CD4-positive, alpha-beta memory T cell (primary cell): ENCODE measurements around the gene PRKCSH. TPM values are rescaled to one million over a fixed set of nuclear protein-coding genes. Genes with fewer than 3 reads are reported as not detected.
"Not testable (repeated sequence)": the region's sequence is repeated elsewhere in the genome, so short reads cannot be mapped to it uniquely, and the experiment has no call there.

ENCODE experiments used
- CTCF ChIA-PET: fragments of 350-600 bp; sonication (Branson Sonifier 250); formaldehyde crosslinking; loops from one replicate; lab custom pipeline; 2021; ENCODE audit warnings: inconsistent platforms; ENCODE audit not compliant: partially characterized antibody; lab: Charles Lee
- POLR2A ChIA-PET: fragments of 350-600 bp; sonication (Branson Sonifier 250); formaldehyde crosslinking; loops from one replicate; lab custom pipeline; 2021; ENCODE audit not compliant: partially characterized antibody; lab: Charles Lee
- DNase-seq, 5 donors: peaks; one replicate each; pipeline versions ENCODE4 v3.0.0 to v3.0.0-alpha.2; 2020 to 2022; ENCODE audit warnings: mixed read lengths in 1 of 5
- H3K27ac ChIP-seq: one replicate; pipeline ENCODE4 v1.7.0; 2013; ENCODE audit warnings: low read depth, low read length
- H3K27me3 ChIP-seq: 2 replicates; pipeline ENCODE4 v1.7.0; 2013; ENCODE audit warnings: mild to moderate bottlenecking, low read length, moderate library complexity; ENCODE audit not compliant: insufficient read depth
- H3K36me3 ChIP-seq: 2 replicates; pipeline ENCODE4 v1.7.0; 2013; ENCODE audit warnings: mild to moderate bottlenecking, low read length, moderate library complexity; ENCODE audit not compliant: insufficient read depth
- H3K4me1 ChIP-seq: 2 replicates; pipeline ENCODE4 v1.7.0; 2013; ENCODE audit warnings: mild to moderate bottlenecking, low read length, moderate library complexity; ENCODE audit not compliant: insufficient read depth
- H3K4me3 ChIP-seq, 2 donors: one replicate each; pipeline ENCODE4 v1.7.0; 2013; ENCODE audit warnings: low read length in 2 of 2, mild to moderate bottlenecking in 1 of 2
- H3K9me3 ChIP-seq, 2 donors: one replicate each; pipeline ENCODE4 v1.7.0; 2013; ENCODE audit warnings: low read length in 2 of 2, control low read depth in 1 of 2; ENCODE audit not compliant: control insufficient read depth in 1 of 2
- H3K27ac Mint-ChIP-seq, 7 donors: one replicate each; pipeline ENCODE4 v1.8.0; 2020 to 2021; ENCODE audit warnings: mixed read lengths in 7 of 7, mild to moderate bottlenecking in 6 of 7, inconsistent platforms in 3 of 7, moderate library complexity in 3 of 7
- H3K27me3 Mint-ChIP-seq, 2 donors: one replicate each; pipeline ENCODE4 v1.8.0; 2020 to 2021; ENCODE audit warnings: mixed read lengths in 2 of 2
- H3K36me3 Mint-ChIP-seq, 2 donors: one replicate each; pipeline ENCODE4 v1.8.0; 2020 to 2021; ENCODE audit warnings: mixed read lengths in 2 of 2, inconsistent platforms in 1 of 2, mild to moderate bottlenecking in 1 of 2
- H3K4me1 Mint-ChIP-seq, 4 donors: one replicate each; pipeline ENCODE4 v1.8.0; 2020 to 2021; ENCODE audit warnings: mixed read lengths in 4 of 4, mild to moderate bottlenecking in 1 of 4
- H3K4me3 Mint-ChIP-seq, 8 donors: one replicate each; pipeline ENCODE4 v1.8.0; 2020 to 2021; ENCODE audit warnings: mixed read lengths in 8 of 8, mild to moderate bottlenecking in 7 of 8, moderate library complexity in 6 of 8, inconsistent platforms in 3 of 8
- H3K9me3 Mint-ChIP-seq, 8 donors: one replicate each; pipeline ENCODE4 v1.8.0; 2020 to 2021; ENCODE audit warnings: mixed read lengths in 8 of 8, mild to moderate bottlenecking in 5 of 8, inconsistent platforms in 3 of 8, moderate library complexity in 1 of 8
- intact Hi-C: fragments of 100-400 bp; cut with micrococcal nuclease; formaldehyde crosslinking; loops from one replicate; pipeline ENCODE4 v1.15.1; 2023
- polyA plus RNA-seq, 2 donors: library from polyadenylated mRNA; unstranded; fragments of 300-500 nt; fragmentation: Illumina TruSeq; gene quantifications; one replicate each; pipeline ENCODE4 v1.2.3, GENCODE V29; 2021
- total RNA-seq, 2 experiments: library from RNA; stranded (reverse); gene quantifications; one replicate each; pipeline ENCODE4 v1.2.3, GENCODE V29; 2021

Gene PRKCSH
- total and polyA plus RNA-seq, 4 experiments from 2014 or later: 14.0 to 300 (median 182) TPM

GRCh38 chr19:11461453-11461852, 26.0 kb downstream of the PRKCSH start:
- Mint-ChIP-seq H3K4me3 (no peak overlapping the region), H3K9me3 (no peaks in the 10 kb centered on the region), H3K4me1 (peaks cover 0 to 4% (median 2%) of the 10 kb centered on the region in 4 donors), H3K36me3 (no peaks in the 10 kb centered on the region), H3K27me3 (peaks cover 10 to 13% of the 10 kb centered on the region in 2 donors), H3K27ac (no peak overlapping the region)
- no peaks in the 10 kb centered on the region for H3K4me1 ChIP-seq
- DNase-seq: no peak
- intact Hi-C loops: no loop called here
- ChIA-PET POLR2A (no interaction called here), CTCF (interaction anchor here (0.6 to 0.7 kb wide), 2 partner anchors 21 to 157 kb away, joined by 3 read pairs; no protein-coding TSS in a partner anchor)
- no peaks in the 10 kb centered on the region for H3K9me3 ChIP-seq
- no peaks in the 10 kb centered on the region for H3K36me3 ChIP-seq
- no peak overlapping the region for H3K27ac ChIP-seq
- H3K27me3 ChIP-seq: no peaks in the 10 kb centered on the region
- no peak overlapping the region for H3K4me3 ChIP-seq

GRCh38 chr19:11463391-11463790, 28.0 kb downstream of the PRKCSH start:
- Histone ChIP-seq H3K9me3 (no peaks in the 10 kb centered on the region), H3K36me3 (no peaks in the 10 kb centered on the region), H3K27ac (no peak overlapping the region), H3K4me1 (no peaks in the 10 kb centered on the region), H3K4me3 (no peak overlapping the region), H3K27me3 (no peaks in the 10 kb centered on the region)
- peak in 4 of 5 donors; percentile 19 to 53 (median 44) for DNase-seq
- ChIA-PET CTCF (no interaction called here), POLR2A (no interaction called here)
- Mint-ChIP-seq H3K9me3 (no peaks in the 10 kb centered on the region), H3K4me1 (peaks cover 0 to 4% (median 2%) of the 10 kb centered on the region in 4 donors), H3K27me3 (peaks cover 10 to 12% of the 10 kb centered on the region in 2 donors), H3K4me3 (no peak overlapping the region), H3K27ac (peak overlapping the region in 1 of 7 donors; percentile 79), H3K36me3 (no peaks in the 10 kb centered on the region)
- intact Hi-C loops: no loop called here

- H3K9me3 ChIP-seq: no peaks in the 10 kb centered on the region
- Mint-ChIP-seq H3K27me3 (peaks cover 11 to 12% of the 10 kb centered on the region in 2 donors), H3K4me3 (no peak overlapping the region), H3K27ac (no peak overlapping the region), H3K9me3 (no peaks in the 10 kb centered on the region), H3K36me3 (no peaks in the 10 kb centered on the region), H3K4me1 (peaks cover 0 to 4% (median 2%) of the 10 kb centered on the region in 4 donors)
- H3K27ac ChIP-seq: no peak overlapping the region
- no peaks in the 10 kb centered on the region for H3K36me3 ChIP-seq
- H3K4me1 ChIP-seq: no peaks in the 10 kb centered on the region
- no peak overlapping the region for H3K4me3 ChIP-seq
- H3K27me3 ChIP-seq: no peaks in the 10 kb centered on the region
- POLR2A ChIA-PET: no interaction called here
- CTCF ChIA-PET: no interaction called here
- intact Hi-C loops: no loop called here
- DNase-seq: no peak
Measured at GRCh38 chr19:11464333-11465265, 29.2 kb downstream of the PRKCSH start.

GRCh38 chr19:11465600-11465999, 30.2 kb downstream of the PRKCSH start:
- Histone ChIP-seq H3K36me3 (no peaks in the 10 kb centered on the region), H3K4me1 (no peaks in the 10 kb centered on the region), H3K27me3 (no peaks in the 10 kb centered on the region), H3K4me3 (no peak overlapping the region), H3K27ac (no peak overlapping the region), H3K9me3 (no peaks in the 10 kb centered on the region)
- peaks cover 0 to 4% (median 2%) of the 10 kb centered on the region in 4 donors for H3K4me1 Mint-ChIP-seq
- H3K27ac Mint-ChIP-seq: no peak overlapping the region
- POLR2A ChIA-PET: no interaction called here
- peaks cover 3 to 4% of the 10 kb centered on the region in 2 donors for H3K27me3 Mint-ChIP-seq
- H3K9me3 Mint-ChIP-seq: no peaks in the 10 kb centered on the region
- H3K4me3 Mint-ChIP-seq: no peak overlapping the region
- DNase-seq: no peak
- CTCF ChIA-PET: no interaction called here
- intact Hi-C loops: no loop called here
- no peaks in the 10 kb centered on the region for H3K36me3 Mint-ChIP-seq

- intact Hi-C loops, H3K4me1 Mint-ChIP-seq, H3K4me3 Mint-ChIP-seq, H3K27ac Mint-ChIP-seq, H3K9me3 Mint-ChIP-seq, H3K4me1 ChIP-seq, H3K36me3 ChIP-seq, H3K27me3 Mint-ChIP-seq, H3K27me3 ChIP-seq, DNase-seq, POLR2A ChIA-PET, H3K36me3 Mint-ChIP-seq, H3K27ac ChIP-seq, H3K4me3 ChIP-seq, H3K9me3 ChIP-seq: not testable (repeated sequence)
- CTCF ChIA-PET: interaction anchor here (1.0 to 3.4 kb wide), 4 partner anchors 14 to 85 kb away, joined by 3 to 11 read pairs (median 3); no protein-coding TSS in a partner anchor
Measured at GRCh38 chr19:11468266-11468845, 32.9 kb downstream of the PRKCSH start.

- Histone ChIP-seq H3K27ac (no peak overlapping the region), H3K36me3 (no peaks in the 10 kb centered on the region), H3K27me3 (no peaks in the 10 kb centered on the region), H3K4me3 (no peak overlapping the region), H3K4me1 (no peaks in the 10 kb centered on the region), H3K9me3 (no peaks in the 10 kb centered on the region)
- H3K4me3 Mint-ChIP-seq: no peak overlapping the region
- ChIA-PET POLR2A (interaction anchor here (1.5 kb wide), 1 partner anchor 9 kb away, joined by 6 read pairs; no protein-coding TSS in a partner anchor), CTCF (interaction anchor here (2.4 kb wide), 1 partner anchor 9 kb away, joined by 8 read pairs; no protein-coding TSS in a partner anchor)
- intact Hi-C loops: no loop called here
- DNase-seq: no peak
- H3K27me3 Mint-ChIP-seq: peaks cover 6% of the 10 kb centered on the region in 2 donors
- no peak overlapping the region for H3K27ac Mint-ChIP-seq
- H3K4me1 Mint-ChIP-seq: peaks cover 0 to 6% (median 0%) of the 10 kb centered on the region in 4 donors
- peaks cover 0 to 4% (median 0%) of the 10 kb centered on the region in 8 donors for H3K9me3 Mint-ChIP-seq
- H3K36me3 Mint-ChIP-seq: no peaks in the 10 kb centered on the region
Measured at GRCh38 chr19:11473725-11474124, 38.3 kb downstream of the PRKCSH start.

- DNase-seq, H3K9me3 Mint-ChIP-seq, intact Hi-C loops, H3K27ac ChIP-seq, H3K27me3 ChIP-seq, H3K36me3 ChIP-seq, H3K27ac Mint-ChIP-seq, H3K4me3 Mint-ChIP-seq, H3K9me3 ChIP-seq, POLR2A ChIA-PET, H3K36me3 Mint-ChIP-seq, H3K4me1 ChIP-seq, H3K4me3 ChIP-seq: not testable (repeated sequence)
- peaks cover 0 to 11% (median 2%) of the 10 kb centered on the region in 4 donors for H3K4me1 Mint-ChIP-seq
- CTCF ChIA-PET: interaction anchor here (0.8 kb wide), 2 partner anchors 7 to 22 kb away, joined by 3 read pairs; no protein-coding TSS in a partner anchor
- peaks cover 10% of the 10 kb centered on the region in 2 donors for H3K27me3 Mint-ChIP-seq
Measured at GRCh38 chr19:11475343-11475742, 39.9 kb downstream of the PRKCSH start.
